Measurements from ENCODE around the gene FHOD3. TPM values are rescaled to one million over a fixed set of nuclear protein-coding genes. Genes with fewer than 3 reads are reported as not detected.

FHOD3 gene
- total and polyA plus RNA-seq, 2 donors (not counting 1 experiment from before 2014, with no cell fraction given): not detected

DNA sequence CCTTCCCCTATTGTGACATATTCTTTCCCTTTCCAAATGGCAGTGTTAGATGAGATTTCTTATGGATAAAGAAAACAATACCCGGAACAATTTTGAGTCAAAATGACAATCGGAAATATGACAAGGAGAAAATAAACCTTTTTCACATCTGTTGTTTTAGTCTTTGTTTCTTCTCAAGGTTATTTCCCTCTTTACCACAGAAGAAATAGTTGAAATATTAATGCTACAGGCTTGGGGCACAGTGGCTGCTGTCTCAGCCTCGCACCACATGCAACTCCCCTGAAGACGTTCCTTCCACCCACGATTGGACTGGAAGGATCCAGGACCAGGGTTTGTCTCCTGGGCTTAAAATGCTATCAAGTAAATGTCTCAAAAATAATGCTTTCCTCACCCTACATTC is 77.6 kb downstream of the FHOD3 start:
- Mint-ChIP-seq H3K4me1 (no peaks in the 10 kb centered on the region), H3K27me3 (peaks cover 49% of the 10 kb centered on the region), H3K27ac (no peak overlapping the region), H3K4me3 (no peak overlapping the region), H3K9me3 (ENCODE audit: insufficient read depth) (no peaks in the 10 kb centered on the region)
- H4K20me1 ChIP-seq (ENCODE audit: control insufficient read depth, insufficient read depth, low read length, poor library complexity, severe bottlenecking): no peaks in the 10 kb centered on the region
- no peaks in the 10 kb centered on the region for H3K79me2 ChIP-seq (ENCODE audit: control insufficient read depth, insufficient read depth, low read length)
- H3K4me3 ChIP-seq (ENCODE audit: control extremely low read depth in 1 of 5, extremely low read depth in 1 of 5, insufficient read depth in 1 of 5, low read depth in 2 of 5, low read length in 4 of 5): no peak overlapping the region
- CTCF ChIA-PET: no interaction called here
- WGBS (ENCODE audit: insufficient coverage): 100% methylated on average over 1 of the region's 5 CpGs
- H2AFZ ChIP-seq (ENCODE audit: insufficient read depth, low read depth, low read length, poor library complexity, severe bottlenecking): no peak overlapping the region
- intact Hi-C loops (cut with micrococcal nuclease): no loop called here
- TF ChIP-seq, protein P1, sequence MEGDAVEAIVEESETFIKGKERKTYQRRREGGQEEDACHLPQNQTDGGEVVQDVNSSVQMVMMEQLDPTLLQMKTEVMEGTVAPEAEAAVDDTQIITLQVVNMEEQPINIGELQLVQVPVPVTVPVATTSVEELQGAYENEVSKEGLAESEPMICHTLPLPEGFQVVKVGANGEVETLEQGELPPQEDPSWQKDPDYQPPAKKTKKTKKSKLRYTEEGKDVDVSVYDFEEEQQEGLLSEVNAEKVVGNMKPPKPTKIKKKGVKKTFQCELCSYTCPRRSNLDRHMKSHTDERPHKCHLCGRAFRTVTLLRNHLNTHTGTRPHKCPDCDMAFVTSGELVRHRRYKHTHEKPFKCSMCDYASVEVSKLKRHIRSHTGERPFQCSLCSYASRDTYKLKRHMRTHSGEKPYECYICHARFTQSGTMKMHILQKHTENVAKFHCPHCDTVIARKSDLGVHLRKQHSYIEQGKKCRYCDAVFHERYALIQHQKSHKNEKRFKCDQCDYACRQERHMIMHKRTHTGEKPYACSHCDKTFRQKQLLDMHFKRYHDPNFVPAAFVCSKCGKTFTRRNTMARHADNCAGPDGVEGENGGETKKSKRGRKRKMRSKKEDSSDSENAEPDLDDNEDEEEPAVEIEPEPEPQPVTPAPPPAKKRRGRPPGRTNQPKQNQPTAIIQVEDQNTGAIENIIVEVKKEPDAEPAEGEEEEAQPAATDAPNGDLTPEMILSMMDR (IDR thresholded peaks at IDR 0.05): no peak
- TF ChIP-seq EZH2 (IDR thresholded peaks at IDR 0.05; ENCODE audit: borderline replicate concordance, insufficient read depth, low read depth, low read length, poor library complexity, severe bottlenecking): no peak
- DNase-seq (no peak), ATAC-seq (ENCODE audit: low read depth) (no peak)
- POLR2A ChIA-PET: no interaction called here
- no peak overlapping the region for H3K9ac ChIP-seq (ENCODE audit: low read length)
- peaks cover 0 to 19% (median 8%) of the 10 kb centered on the region in 4 experiments for H3K27me3 ChIP-seq (replicated peaks in 1 of 4; ENCODE audit: control extremely low read depth in 1 of 4, control insufficient read depth in 3 of 4, insufficient read depth in 4 of 4, low read length in 3 of 4)
- H3K27ac ChIP-seq (ENCODE audit: low read length in 2 of 2): no peak overlapping the region
- H3K4me2 ChIP-seq (replicated peaks; ENCODE audit: low read depth, low read length, poor library complexity, severe bottlenecking): no peak overlapping the region
- no peaks in the 10 kb centered on the region for H3K4me1 ChIP-seq (ENCODE audit: control insufficient read depth in 2 of 2, insufficient read depth in 2 of 2, low read length in 2 of 2)
- H3K9me3 ChIP-seq (ENCODE audit: control extremely low read depth in 1 of 3, control insufficient read depth in 2 of 3, insufficient read depth in 1 of 3, low read length in 2 of 3): peaks cover 0 to 3% (median 0%) of the 10 kb centered on the region in 3 donors
- H3K36me3 ChIP-seq (replicated peaks in 1 of 2; ENCODE audit: control extremely low read depth in 1 of 2, control insufficient read depth in 1 of 2, extremely low read depth in 1 of 2, insufficient read depth in 2 of 2, low read length in 1 of 2): no peaks in the 10 kb centered on the region

DNA sequence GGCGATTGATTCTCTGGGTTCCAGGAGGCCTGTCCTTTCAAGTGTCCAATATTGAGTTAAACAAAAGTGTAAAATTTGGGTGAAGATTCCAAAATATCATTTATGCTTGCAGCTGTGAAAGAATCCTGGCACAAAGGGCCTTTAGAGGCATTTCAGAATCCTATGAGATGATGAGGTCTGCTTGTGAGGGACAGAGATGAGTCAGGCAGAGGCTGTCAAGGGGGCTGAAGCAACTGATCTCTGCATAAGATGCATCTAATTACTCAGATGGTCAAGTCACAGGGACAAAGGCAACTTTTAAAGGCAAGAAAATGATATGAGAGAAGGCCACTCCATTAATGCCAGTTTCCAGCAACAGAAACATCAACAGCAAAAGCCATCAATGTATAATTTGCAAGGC is 78.8 kb downstream of the FHOD3 start:
- WGBS (ENCODE audit: insufficient coverage): 89% methylated on average over 1 of the region's 1 CpG
- no peak for TF ChIP-seq EZH2 (IDR thresholded peaks at IDR 0.05; ENCODE audit: borderline replicate concordance, insufficient read depth, low read depth, low read length, poor library complexity, severe bottlenecking)
- TF ChIP-seq, protein P1 (IDR thresholded peaks at IDR 0.05): no peak

More for the DNA sequence above, 78.8 kb downstream of the FHOD3 start:
- Histone ChIP-seq H3K4me2 (replicated peaks; ENCODE audit: low read depth, low read length, poor library complexity, severe bottlenecking) (no peak overlapping the region), H3K79me2 (ENCODE audit: control insufficient read depth, insufficient read depth, low read length) (no peaks in the 10 kb centered on the region), H3K4me1 (ENCODE audit: control insufficient read depth in 2 of 2, insufficient read depth in 2 of 2, low read length in 2 of 2) (no peaks in the 10 kb centered on the region), H3K4me3 (ENCODE audit: control extremely low read depth in 1 of 5, extremely low read depth in 1 of 5, insufficient read depth in 1 of 5, low read depth in 2 of 5, low read length in 4 of 5) (no peak overlapping the region), H3K9ac (ENCODE audit: low read length) (no peak overlapping the region), H4K20me1 (ENCODE audit: control insufficient read depth, insufficient read depth, low read length, poor library complexity, severe bottlenecking) (no peaks in the 10 kb centered on the region), H2AFZ (ENCODE audit: insufficient read depth, low read depth, low read length, poor library complexity, severe bottlenecking) (no peak overlapping the region), H3K9me3 (ENCODE audit: control extremely low read depth in 1 of 3, control insufficient read depth in 2 of 3, insufficient read depth in 1 of 3, low read length in 2 of 3) (peaks cover 0 to 2% (median 0%) of the 10 kb centered on the region in 3 donors), H3K36me3 (replicated peaks in 1 of 2; ENCODE audit: control extremely low read depth in 1 of 2, control insufficient read depth in 1 of 2, extremely low read depth in 1 of 2, insufficient read depth in 2 of 2, low read length in 1 of 2) (no peaks in the 10 kb centered on the region), H3K27ac (ENCODE audit: low read length in 2 of 2) (no peak overlapping the region), H3K27me3 (replicated peaks in 1 of 4; ENCODE audit: control extremely low read depth in 1 of 4, control insufficient read depth in 3 of 4, insufficient read depth in 4 of 4, low read length in 3 of 4) (peaks cover 0 to 16% (median 7%) of the 10 kb centered on the region in 4 experiments)
- no peaks in the 10 kb centered on the region for H3K9me3 Mint-ChIP-seq (ENCODE audit: insufficient read depth)
- CTCF ChIA-PET: no interaction called here
- no peak overlapping the region for H3K27ac Mint-ChIP-seq
- H3K4me3 Mint-ChIP-seq: no peak overlapping the region
- no peak for DNase-seq
- no peak for ATAC-seq (ENCODE audit: low read depth)
- no peaks in the 10 kb centered on the region for H3K4me1 Mint-ChIP-seq
- POLR2A ChIA-PET: no interaction called here
- intact Hi-C loops (cut with micrococcal nuclease): no loop called here
- H3K27me3 Mint-ChIP-seq: peaks cover 44% of the 10 kb centered on the region

Data from B cell (primary cell).